Measurements from ENCODE around the gene STK17A. TPM values are rescaled to one million over a fixed set of nuclear protein-coding genes. Genes with fewer than 3 reads are reported as not detected.

Gene STK17A
- total and polyA plus RNA-seq, 2 of the 8 experiments (the other 6 are each of a cell fraction or from before 2014, with no cell fraction given) = 2.2 to 12.2 TPM

DNA sequence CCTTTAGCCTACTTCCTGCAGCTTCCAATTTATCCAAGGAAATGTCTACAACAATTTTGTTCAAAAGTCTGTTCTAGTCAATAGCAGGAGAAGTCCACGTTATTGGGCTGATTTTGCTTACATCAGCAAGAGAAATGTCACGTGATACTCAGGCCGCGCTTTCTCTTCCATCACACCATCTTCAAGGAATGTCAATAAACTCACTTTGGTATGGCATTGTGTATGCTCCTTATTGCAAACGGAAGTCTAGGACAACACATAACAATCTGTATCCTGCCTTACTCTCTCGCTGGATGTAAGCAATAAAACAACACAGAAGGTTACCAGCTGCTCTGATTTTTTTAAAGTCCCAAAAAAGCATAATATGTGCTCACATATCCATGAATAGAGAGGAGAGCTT, 17.1 kb upstream of the STK17A start (continued):
- TF ChIP-seq HDAC6 (IDR thresholded peaks at IDR 0.05; ENCODE audit: low read depth, low read length) (no peak), RNF2 (IDR thresholded peaks at IDR 0.05; ENCODE audit: borderline replicate concordance, low read depth, low read length, missing control alignments, poor library complexity, severe bottlenecking) (no peak), JUND (IDR thresholded peaks at IDR 0.05; ENCODE audit: low read length) (no peak), BCL11A (IDR thresholded peaks at IDR 0.05; ENCODE audit: low read depth in 2 of 2, low read length in 2 of 2) (no peak), SAP30 (IDR thresholded peaks at IDR 0.05; ENCODE audit: insufficient read depth, insufficient replicate concordance, low read length) (no peak), CTBP2 (IDR thresholded peaks at IDR 0.05; ENCODE audit: borderline replicate concordance, insufficient read depth, insufficient read length, low read length) (no peak)
